Fibroblast of mammary gland (primary cell): ENCODE data around the gene GRB14.
"Not testable (repeated sequence)": the region's sequence is repeated elsewhere in the genome, so short reads cannot be mapped to it uniquely, and the experiment has no call there.

Experiments used
- DNase-seq: peaks from one replicate; pipeline ENCODE4 v3.0.0-alpha.2; 2010; ENCODE audit warnings: low read depth
- H3K4me3 ChIP-seq: 2 replicates; pipeline ENCODE4 v1.5.1; 2011; ENCODE audit warnings: low read depth, mild to moderate bottlenecking, low read length, moderate library complexity; ENCODE audit not compliant: control insufficient read depth
- CTCF ChIP-seq: conservative IDR thresholded peaks from 2 replicates; pipeline ENCODE4 v1.5.1; 2011; ENCODE audit warnings: low read depth, low read length, inconsistent platforms; ENCODE audit not compliant: control insufficient read depth, insufficient read depth

Gene GRB14

GRCh38 chr2:164561416-164561815 lies 59.9 kb downstream of the GRB14 start:
- DNase-seq, result no peak
- no peak overlapping the region for H3K4me3 ChIP-seq
- no peak for TF ChIP-seq CTCF

- no peak overlapping the region for H3K4me3 ChIP-seq
- TF ChIP-seq CTCF, result no peak
- DNase-seq, result no peak
Observed at GRCh38 chr2:164560902-164561301, 60.4 kb downstream of the GRB14 start.

GRCh38 chr2:164560181-164560792 lies 61.0 kb downstream of the GRB14 start:
- peak; percentile 65 for TF ChIP-seq CTCF
- DNase-seq, result peak; percentile 32
- no peak overlapping the region for H3K4me3 ChIP-seq

GRCh38 chr2:164558450-164558849 lies 62.8 kb downstream of the GRB14 start:
- no peak overlapping the region for H3K4me3 ChIP-seq
- TF ChIP-seq CTCF, result no peak
- DNase-seq, result no peak

- no peak overlapping the region for H3K4me3 ChIP-seq
- DNase-seq, result no peak
- no peak for TF ChIP-seq CTCF
Observed at GRCh38 chr2:164554487-164554886, 66.8 kb downstream of the GRB14 start.

GRCh38 chr2:164551519-164551918 lies 69.8 kb downstream of the GRB14 start:
- no peak overlapping the region for H3K4me3 ChIP-seq
- DNase-seq, result no peak
- no peak for TF ChIP-seq CTCF

- not testable (repeated sequence) for H3K4me3 ChIP-seq, DNase-seq
Observed at GRCh38 chr2:164549705-164550104, 71.6 kb downstream of the GRB14 start.
